HG02981 (cell line): ENCODE data around the gene IFNK.
"Not testable (repeated sequence)": the region's sequence is repeated elsewhere in the genome, so short reads cannot be mapped to it uniquely, and the experiment has no call there.

Experiments used
- ATAC-seq: cut with Tn5 transposase; IDR thresholded peaks from one replicate; pipeline ENCODE4 v1.9.1; 2021; ENCODE audit warnings: mild to moderate bottlenecking, moderate library complexity; ENCODE audit not compliant: unreplicated experiment

Gene IFNK, protein sequence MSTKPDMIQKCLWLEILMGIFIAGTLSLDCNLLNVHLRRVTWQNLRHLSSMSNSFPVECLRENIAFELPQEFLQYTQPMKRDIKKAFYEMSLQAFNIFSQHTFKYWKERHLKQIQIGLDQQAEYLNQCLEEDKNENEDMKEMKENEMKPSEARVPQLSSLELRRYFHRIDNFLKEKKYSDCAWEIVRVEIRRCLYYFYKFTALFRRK

GRCh38 chr9:27524236-27524635 lies at the start of gene IFNK:
IFNK (plus strand) TSS chr9:27524290; CDS start chr9:27524337, 47 bp downstream.
- ATAC-seq = no peak

DNA sequence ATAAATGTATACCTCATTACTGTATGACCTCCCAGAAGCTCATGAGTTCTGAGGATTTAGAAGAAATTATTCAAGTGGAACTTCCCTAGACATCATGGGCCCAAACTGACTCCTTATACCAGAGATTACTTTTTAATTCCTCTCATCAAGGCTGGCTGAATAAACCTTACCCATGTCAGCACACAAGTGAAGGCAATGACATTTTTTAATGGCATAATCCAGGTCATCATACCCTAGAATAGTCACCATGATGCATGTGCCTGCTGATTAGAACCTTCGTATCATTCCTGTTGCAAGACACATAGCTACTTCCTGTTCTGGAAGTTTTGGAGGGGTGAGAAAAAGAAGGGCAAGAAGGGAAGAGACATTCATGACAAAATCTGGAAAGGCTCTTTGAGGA lies 49.8 kb upstream of the IFNK start:
- ATAC-seq = no peak

DNA sequence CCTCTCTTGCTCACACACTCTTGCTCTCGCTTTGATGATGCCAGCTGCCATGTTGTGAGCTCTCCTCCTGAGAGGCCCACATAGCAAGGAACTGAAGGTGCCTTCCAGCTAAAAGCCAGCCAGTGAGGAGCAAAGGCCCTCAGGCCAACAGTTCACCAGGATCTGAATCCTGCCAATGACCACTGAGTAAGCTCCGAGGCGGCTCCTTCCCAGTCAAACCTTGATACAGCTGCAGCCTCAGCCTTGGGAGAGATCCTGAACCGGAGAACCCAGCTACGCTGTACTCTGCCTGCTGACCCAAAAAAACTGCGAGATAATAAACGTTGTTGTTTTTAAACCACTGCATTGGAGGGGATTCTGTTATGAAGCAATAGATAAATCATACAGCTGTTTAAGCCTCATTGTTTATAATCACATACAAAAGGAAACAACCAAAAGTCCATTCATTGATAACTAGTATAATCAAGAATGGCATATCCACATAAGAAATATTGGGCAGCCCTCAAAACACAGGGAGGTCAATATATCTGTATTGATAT lies 49.0 kb upstream of the IFNK start:
- no peak for ATAC-seq

DNA sequence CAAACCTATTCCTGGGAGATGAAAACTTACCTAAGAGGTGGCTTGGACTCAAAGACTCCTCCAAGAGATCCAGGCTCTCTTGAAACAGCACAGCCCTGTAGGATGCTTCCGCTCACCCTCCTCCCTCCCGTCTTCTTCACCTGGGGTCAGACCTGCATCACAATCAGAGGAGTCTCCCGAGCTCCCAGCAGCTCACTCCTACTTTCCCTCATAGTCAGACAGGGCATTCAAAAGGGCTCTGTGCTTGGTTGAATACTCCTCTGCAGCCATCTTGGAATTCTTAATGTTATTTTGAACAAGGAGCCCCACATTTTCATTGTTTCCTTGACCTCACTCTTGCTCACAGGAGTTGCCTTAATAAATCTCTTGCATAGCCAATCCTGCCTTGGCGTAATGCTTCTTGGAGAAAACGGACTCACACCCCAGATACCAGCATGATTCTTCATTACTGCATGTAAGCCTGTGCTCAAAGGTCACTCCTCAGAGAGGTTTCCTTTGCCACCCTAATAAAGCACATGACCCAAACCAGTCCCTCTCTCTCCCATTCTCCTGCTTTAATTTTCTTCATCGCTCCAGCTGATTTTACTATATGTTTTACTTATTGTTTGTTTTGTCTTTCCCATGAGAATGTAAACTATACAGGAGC lies 47.1 kb upstream of the IFNK start:
- no peak for ATAC-seq

DNA sequence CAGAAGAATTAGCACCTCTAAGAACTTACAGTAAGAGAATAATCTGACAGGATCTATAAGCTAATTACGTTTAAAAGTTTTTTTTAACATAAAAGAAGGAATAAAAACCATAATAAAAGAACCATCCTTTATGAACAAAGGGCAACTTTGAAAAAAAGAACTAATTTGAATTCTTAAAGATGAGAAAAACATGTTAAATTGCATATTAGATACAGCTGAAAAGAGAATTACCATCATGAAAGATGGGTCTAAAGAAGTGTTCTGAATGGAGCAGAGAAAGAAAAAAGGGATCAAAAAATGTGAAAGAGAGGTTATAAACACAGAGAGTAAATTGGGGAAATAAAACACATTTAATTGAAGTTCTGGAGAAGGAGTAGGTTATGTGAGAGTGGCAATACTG lies 45.8 kb upstream of the IFNK start:
- no peak for ATAC-seq

GRCh38 chr9:27482709-27483108 lies 41.4 kb upstream of the IFNK start:
- no peak for ATAC-seq

GRCh38 chr9:27483576-27483975 lies 40.5 kb upstream of the IFNK start:
- ATAC-seq = no peak

DNA sequence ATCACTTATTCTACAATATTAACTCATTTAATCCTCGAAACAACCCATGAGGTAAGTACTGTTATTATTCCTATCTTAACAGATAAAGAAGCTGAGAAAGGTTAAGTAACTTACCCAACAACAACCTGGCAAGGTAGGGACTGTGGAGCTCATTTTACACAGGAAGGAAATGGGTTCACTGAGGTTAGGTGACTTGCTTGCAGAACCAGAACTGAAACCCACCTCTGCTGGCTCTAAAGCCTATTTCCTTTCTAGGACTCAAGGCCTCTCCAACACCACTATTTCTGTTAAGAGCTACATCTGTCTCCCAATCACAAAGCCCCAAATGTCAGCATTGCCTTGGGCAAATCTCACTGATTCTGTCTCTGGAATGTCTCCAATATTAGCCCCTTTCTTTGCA lies 38.9 kb upstream of the IFNK start:
- ATAC-seq = peak; percentile 78

GRCh38 chr9:27487128-27487640 lies 36.9 kb upstream of the IFNK start:
- no peak for ATAC-seq

DNA sequence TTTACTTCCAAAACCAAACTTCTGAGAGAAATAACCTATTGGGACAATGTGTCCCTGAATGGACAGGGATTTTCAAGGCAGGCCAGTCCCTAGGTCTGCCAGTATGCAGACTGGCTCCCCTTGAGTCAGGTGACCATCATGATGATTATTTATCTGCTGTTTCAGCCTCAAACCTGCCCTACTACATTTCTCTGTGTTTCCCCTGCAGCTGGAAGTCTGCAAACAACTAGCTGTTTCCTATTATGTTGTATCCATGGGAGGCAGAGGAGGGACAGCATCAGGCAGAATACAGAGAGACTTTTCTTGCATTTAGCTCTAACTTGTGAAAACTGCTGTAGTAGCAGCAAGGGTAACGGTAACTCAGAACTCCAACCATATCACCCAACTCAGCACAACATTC lies 36.2 kb upstream of the IFNK start:
- ATAC-seq = no peak

GRCh38 chr9:27489087-27489876 lies 34.8 kb upstream of the IFNK start:
- ATAC-seq = peak; percentile 63

GRCh38 chr9:27491154-27491553 lies 32.9 kb upstream of the IFNK start:
- ATAC-seq = no peak

- ATAC-seq = no peak
Measured at GRCh38 chr9:27495480-27496134, 28.5 kb upstream of the IFNK start.

DNA sequence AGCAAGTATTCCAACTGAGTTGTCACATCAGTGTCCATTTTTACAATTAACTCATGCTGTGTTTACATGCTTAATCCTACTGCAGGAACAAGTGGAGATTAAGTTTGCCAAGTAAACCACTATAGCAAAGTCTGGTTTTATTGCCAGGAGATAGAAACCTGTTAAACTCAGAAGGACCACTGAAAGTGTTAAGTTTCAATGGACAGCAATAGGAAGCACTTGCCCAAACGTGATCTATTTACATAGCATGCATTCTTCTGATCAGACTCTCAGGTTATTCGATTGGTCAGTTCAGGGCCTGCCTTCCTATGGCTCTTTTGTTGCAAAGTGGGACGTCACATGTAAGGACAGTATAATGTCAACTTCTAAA lies 28.0 kb upstream of the IFNK start:
- ATAC-seq = no peak

- ATAC-seq = no peak
Measured at GRCh38 chr9:27497883-27498417, 26.1 kb upstream of the IFNK start.

GRCh38 chr9:27499451-27499850 lies 24.6 kb upstream of the IFNK start:
- peak; percentile 63 for ATAC-seq

DNA sequence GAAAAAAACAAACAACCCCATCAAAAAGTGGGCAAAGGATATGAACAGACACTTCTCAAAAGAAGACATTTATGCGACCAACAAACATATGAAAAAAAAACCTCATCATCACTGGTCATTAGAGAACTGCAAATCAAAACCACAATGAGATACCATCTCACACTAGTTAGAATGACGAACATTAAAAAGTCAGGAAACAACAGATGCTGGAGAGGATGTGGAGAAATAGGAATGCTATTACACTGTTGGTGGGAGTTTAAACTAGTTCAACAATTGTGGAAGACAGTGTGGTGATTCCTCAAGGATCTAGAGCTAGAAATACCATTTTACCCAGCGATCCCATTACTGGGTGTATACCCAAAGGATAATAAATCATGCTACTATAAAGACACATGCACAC lies 23.2 kb upstream of the IFNK start:
- not testable (repeated sequence) for ATAC-seq

GRCh38 chr9:27503623-27504022 lies 20.5 kb upstream of the IFNK start:
- no peak for ATAC-seq

- peak; percentile 45 for ATAC-seq
Measured at GRCh38 chr9:27504259-27504658, 19.8 kb upstream of the IFNK start.

DNA sequence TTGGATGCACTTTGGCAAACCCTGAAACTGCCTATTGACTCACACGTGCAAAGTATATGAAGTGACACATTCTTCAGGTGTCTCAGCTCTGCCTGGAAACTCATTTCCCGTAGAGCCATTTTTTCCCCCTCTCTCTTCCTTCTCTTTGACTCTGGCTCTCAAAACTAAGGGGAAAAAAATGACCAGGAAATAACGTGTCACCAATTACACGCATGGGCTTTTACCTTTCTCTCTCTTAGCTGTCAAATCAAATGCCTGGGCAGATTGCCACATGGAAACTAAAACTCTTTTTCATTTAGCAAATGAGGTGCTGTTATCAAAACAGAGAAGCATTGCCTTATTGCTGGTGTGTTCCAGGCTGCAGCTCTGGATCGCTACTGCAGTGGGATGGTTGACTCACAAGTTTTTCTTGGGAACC lies 18.3 kb upstream of the IFNK start:
- ATAC-seq = no peak

DNA sequence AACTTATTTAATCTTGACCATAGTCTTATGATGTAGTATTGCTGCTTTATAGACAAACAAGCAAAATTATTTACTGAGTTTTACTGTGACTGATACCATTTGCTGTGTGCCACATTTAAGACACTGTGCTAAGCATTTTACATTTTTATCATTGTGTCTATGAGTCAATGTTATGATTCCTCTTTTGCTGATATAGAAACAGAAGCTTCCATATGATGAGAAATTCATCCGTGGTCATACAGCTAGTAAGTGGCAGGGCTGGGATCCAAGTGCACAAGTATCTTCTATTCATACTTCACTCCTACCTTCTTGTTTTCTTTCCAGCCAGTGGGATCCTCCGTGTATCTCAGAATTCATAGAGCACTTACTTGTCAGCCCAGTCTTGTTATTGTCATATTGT lies 17.1 kb upstream of the IFNK start:
- ATAC-seq = no peak
